BLaER1 treated with 17β-estradiol and CSF1 and Interleukin-3, amounts not matched to agents 10 nM and 100 nM (cell line): Measurements from ENCODE around the gene DNAH8.

ENCODE experiments used
- H3K27ac ChIP-seq, 11 experiments: shearing (Covaris generic); formaldehyde crosslinking; 2 replicates each; pipeline ENCODE4 v1.8.1; 2022
- H3K27me3 ChIP-seq, 11 experiments: shearing (Covaris generic); formaldehyde crosslinking; 2 replicates each; pipeline ENCODE4 v1.8.1; 2022
- H3K36me3 ChIP-seq, 11 experiments: shearing (Covaris generic); formaldehyde crosslinking; 2 replicates each; pipeline ENCODE4 v1.8.1; 2022
- H3K4me1 ChIP-seq, 10 experiments: shearing (Covaris generic); formaldehyde crosslinking; 2 replicates each; pipeline ENCODE4 v1.8.1; 2022
- H3K4me2 ChIP-seq, 11 experiments: shearing (Covaris generic); formaldehyde crosslinking; 2 replicates each; pipeline ENCODE4 v1.8.1; 2022
- H3K4me3 ChIP-seq, 10 experiments: shearing (Covaris generic); formaldehyde crosslinking; 2 replicates each; pipeline ENCODE4 v1.8.1; 2022
- H3K9ac ChIP-seq, 11 experiments: shearing (Covaris generic); formaldehyde crosslinking; 2 replicates each; pipeline ENCODE4 v1.8.1; 2022
- H3K9me3 ChIP-seq, 11 experiments: shearing (Covaris generic); formaldehyde crosslinking; replicated peaks in 1 of 11; 2 replicates each; pipeline ENCODE4 v1.8.1; 2022
- H4K20me1 ChIP-seq, 11 experiments: shearing (Covaris generic); formaldehyde crosslinking; 2 replicates each; pipeline ENCODE4 v1.8.1; 2022
- Cebpa-rat ChIP-seq, 11 experiments: shearing (Covaris generic); IDR thresholded peaks; 2 replicates each; pipeline ENCODE4 v1.8.1; 2022

Gene DNAH8

DNA sequence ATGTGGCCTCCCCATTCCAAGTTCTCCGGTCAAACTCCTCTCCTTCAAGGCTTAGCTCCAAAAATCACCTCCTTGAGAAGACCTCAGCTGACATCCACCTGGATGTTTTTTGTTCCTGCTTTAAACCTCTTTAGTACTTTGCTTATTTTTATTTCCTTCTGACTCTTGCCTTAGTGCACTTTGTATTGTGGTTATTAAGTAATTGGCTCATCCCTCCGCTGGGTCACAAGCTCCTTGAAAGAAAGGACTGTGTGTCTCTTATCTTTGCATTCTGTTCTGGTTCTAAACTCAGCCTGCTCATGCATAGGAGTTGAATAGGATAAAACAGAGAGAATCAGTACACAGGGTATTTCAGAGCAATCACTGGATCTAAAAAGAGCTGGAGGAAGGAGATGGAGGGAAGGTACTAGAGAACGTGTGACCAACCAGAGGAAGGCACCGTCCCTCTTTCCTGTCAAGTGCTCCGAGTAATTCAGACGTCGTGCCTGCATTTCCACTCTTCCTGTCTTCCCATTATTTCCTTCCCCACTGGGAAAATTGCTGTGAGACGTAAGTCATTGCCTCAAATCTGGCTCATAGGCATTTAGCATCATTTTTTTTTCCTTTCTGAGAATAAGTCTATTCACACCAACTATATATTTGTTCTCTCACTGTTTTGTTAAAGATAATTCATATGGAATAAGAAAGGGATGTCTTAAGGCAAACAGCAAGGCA, 273.8 kb downstream of the DNAH8 start:
- Histone ChIP-seq H3K4me3 (no peak overlapping the region), H3K27me3 (no peaks in the 10 kb centered on the region), H3K27ac (no peak overlapping the region), H4K20me1 (peaks cover 0 to 2% (median 0%) of the 10 kb centered on the region in 11 experiments; a peak in 1 of 22 replicates), H3K4me2 (no peak overlapping the region; a peak in 1 of 22 replicates), H3K36me3 (no peaks in the 10 kb centered on the region), H3K4me1 (peaks cover 0 to 17% (median 0%) of the 10 kb centered on the region in 10 experiments; a peak in 5 of 20 replicates), H3K9ac (no peak overlapping the region), H3K9me3 (no peaks in the 10 kb centered on the region)
- no peak for TF ChIP-seq Cebpa-rat (IDR thresholded peaks at IDR 0.05)

DNA sequence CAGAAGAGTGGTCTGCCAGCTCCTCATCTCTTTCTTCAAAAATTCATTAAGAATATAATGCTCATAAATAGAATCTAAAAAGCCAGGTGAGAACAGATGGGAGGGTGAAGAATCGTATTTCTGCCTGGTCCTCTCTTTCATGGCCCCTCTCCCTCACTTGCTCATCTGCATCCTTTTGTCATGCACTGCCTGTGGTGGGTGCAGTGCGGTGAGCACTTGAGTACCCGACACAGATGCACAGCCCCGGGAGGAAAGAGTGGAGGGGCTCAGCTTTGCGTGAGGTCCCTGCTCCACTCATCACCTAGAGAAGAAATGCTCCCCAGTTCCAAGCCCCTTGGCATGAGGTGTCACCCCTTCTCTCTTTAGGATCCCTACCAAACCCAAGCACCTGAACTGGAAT, 275.4 kb downstream of the DNAH8 start:
- no peak overlapping the region for H3K27ac ChIP-seq
- H3K9ac ChIP-seq = no peak overlapping the region
- peaks cover 0 to 2% (median 0%) of the 10 kb centered on the region in 11 experiments; a peak in 1 of 22 replicates for H4K20me1 ChIP-seq
- no peak overlapping the region for H3K4me3 ChIP-seq
- H3K4me2 ChIP-seq = no peak overlapping the region
- no peaks in the 10 kb centered on the region for H3K36me3 ChIP-seq
- H3K9me3 ChIP-seq = no peaks in the 10 kb centered on the region
- no peaks in the 10 kb centered on the region for H3K27me3 ChIP-seq
- no peak for TF ChIP-seq Cebpa-rat (IDR thresholded peaks at IDR 0.05)
- H3K4me1 ChIP-seq = peaks cover 0 to 17% (median 0%) of the 10 kb centered on the region in 10 experiments; a peak in 5 of 20 replicates

DNA sequence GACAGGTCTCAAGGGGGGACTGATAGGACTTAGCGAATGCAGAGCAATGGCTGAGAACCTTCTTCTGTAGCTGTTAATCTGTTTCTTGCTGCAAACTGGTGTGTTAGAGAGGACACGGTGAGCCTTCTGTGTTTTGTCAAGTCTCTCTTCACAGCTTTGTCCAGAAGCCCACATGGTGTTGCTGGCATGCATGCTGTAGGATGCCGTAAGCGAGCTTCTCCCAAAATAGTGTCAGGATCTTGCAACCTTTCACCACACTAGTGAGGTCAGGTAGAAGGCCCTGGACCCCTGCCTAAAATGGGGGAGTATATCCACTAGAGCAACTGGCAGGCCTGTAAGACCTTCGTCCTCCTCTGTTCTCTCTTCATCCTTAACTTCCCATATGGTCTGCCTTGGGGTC, 281.6 kb downstream of the DNAH8 start:
- Histone ChIP-seq H3K27ac (no peak overlapping the region), H3K9ac (no peak overlapping the region), H3K4me3 (no peak overlapping the region), H3K36me3 (no peaks in the 10 kb centered on the region), H3K4me1 (no peaks in the 10 kb centered on the region), H3K4me2 (no peak overlapping the region), H4K20me1 (no peaks in the 10 kb centered on the region), H3K27me3 (no peaks in the 10 kb centered on the region; a peak in 1 of 22 replicates), H3K9me3 (no peaks in the 10 kb centered on the region)
- TF ChIP-seq Cebpa-rat (IDR thresholded peaks at IDR 0.05) = no peak

DNA sequence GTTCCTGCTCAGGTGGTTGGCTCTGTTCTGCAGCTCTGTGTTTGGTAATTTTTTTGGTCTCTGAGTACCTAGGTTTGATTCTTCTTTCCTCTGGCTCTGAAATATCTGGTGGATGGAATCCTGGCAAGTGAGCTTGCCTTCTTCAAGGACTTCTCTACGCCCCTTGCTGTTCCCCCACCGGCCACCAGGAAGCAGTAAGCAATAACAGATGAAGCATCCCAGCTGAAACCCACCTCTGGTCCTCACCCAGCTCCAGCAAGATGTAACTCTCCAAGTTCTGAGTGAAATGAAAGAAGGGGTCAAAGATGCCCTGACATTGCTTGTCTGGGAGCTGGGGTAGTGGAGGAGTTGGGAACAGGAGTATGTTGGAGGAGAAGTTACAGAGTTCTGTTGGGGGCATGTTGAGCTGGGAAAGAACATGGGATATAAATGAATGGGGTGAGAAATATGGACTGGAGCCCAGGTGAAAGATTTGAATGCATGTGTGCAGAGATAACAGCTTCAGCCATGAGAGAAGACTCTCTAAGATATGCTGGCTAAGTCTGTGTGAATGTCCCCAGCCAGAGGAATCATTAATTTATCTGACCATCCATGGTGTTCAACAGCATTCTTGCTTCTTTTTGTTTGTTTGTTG, 282.1 kb downstream of the DNAH8 start:
- Histone ChIP-seq H3K9ac (no peak overlapping the region), H3K9me3 (no peaks in the 10 kb centered on the region), H3K27ac (no peak overlapping the region), H4K20me1 (no peaks in the 10 kb centered on the region), H3K36me3 (no peaks in the 10 kb centered on the region), H3K27me3 (no peaks in the 10 kb centered on the region; a peak in 1 of 22 replicates), H3K4me2 (no peak overlapping the region), H3K4me1 (no peaks in the 10 kb centered on the region), H3K4me3 (no peak overlapping the region)
- TF ChIP-seq Cebpa-rat (IDR thresholded peaks at IDR 0.05) = no peak

DNA sequence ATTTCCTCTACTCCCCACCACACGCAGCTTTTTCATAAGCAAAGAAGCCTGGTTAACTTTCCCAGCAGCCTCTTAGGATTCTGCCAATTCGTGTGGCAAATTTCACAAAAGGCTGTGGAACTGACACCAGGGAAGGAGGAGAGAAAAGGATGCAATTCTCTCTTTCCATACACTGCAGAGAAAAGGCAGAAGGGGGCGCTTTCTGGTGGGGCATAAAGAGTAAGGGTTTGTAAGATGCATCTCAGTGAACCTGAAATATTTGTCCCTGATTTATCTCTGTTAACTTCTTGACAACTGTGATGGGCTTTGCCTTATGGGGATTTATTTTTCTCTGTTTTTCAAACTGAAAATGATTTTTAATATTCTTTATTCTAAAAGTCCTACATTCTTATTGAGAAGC, 288.0 kb downstream of the DNAH8 start:
- H3K4me2 ChIP-seq = no peak overlapping the region
- H3K9me3 ChIP-seq = no peaks in the 10 kb centered on the region
- no peaks in the 10 kb centered on the region for H3K4me1 ChIP-seq
- H4K20me1 ChIP-seq = no peaks in the 10 kb centered on the region
- H3K36me3 ChIP-seq = no peaks in the 10 kb centered on the region
- H3K27me3 ChIP-seq = no peaks in the 10 kb centered on the region; a peak in 1 of 22 replicates
- no peak overlapping the region for H3K4me3 ChIP-seq
- no peak overlapping the region for H3K9ac ChIP-seq
- TF ChIP-seq Cebpa-rat (IDR thresholded peaks at IDR 0.05) = no peak
- H3K27ac ChIP-seq = no peak overlapping the region

DNA sequence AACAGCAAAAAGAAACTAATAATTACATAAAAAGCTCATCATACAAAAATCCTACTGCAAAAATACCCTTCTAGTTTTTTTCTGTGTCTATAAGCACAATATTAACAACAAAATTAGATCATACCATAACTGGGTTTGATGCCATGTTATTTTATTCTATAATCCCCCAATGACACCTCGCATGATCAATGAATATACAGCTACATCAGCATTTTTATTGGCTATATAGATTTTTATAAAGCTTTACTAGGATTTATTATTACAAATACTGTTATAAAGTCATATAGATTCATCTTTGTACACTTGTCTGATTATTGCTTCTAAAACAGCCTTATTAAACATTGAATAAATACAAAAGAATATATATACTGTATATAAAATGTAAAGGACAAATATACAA, 288.4 kb downstream of the DNAH8 start:
- Histone ChIP-seq H3K27me3 (no peaks in the 10 kb centered on the region; a peak in 1 of 22 replicates), H3K36me3 (no peaks in the 10 kb centered on the region), H4K20me1 (no peaks in the 10 kb centered on the region), H3K9me3 (no peaks in the 10 kb centered on the region), H3K27ac (no peak overlapping the region), H3K4me2 (no peak overlapping the region), H3K4me1 (no peaks in the 10 kb centered on the region), H3K4me3 (no peak overlapping the region), H3K9ac (no peak overlapping the region)
- TF ChIP-seq Cebpa-rat (IDR thresholded peaks at IDR 0.05) = no peak

DNA sequence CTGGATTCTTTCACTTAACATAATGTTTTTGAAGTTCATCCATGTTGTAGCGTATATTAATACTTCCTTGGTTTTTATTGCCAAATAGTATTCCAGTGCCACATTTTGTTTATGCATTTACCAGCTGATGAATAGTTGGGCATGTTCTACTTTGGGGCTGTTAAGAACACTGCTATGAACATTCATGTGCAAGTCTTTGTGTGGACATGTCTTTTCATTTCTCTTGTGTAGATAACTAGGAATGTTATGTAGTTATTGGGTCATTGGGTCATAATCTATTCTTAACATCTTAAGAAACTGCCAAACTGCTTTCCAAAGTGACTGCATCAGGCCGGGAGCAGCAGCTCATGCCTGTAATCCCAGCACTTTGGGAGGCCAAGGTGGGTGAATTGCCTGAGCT, 289.7 kb downstream of the DNAH8 start:
- Histone ChIP-seq H4K20me1 (no peaks in the 10 kb centered on the region), H3K27ac (no peak overlapping the region), H3K9me3 (no peaks in the 10 kb centered on the region), H3K27me3 (no peaks in the 10 kb centered on the region; a peak in 1 of 22 replicates), H3K4me1 (no peaks in the 10 kb centered on the region), H3K9ac (no peak overlapping the region), H3K4me3 (no peak overlapping the region), H3K36me3 (no peaks in the 10 kb centered on the region), H3K4me2 (no peak overlapping the region)
- TF ChIP-seq Cebpa-rat (IDR thresholded peaks at IDR 0.05) = no peak

DNA sequence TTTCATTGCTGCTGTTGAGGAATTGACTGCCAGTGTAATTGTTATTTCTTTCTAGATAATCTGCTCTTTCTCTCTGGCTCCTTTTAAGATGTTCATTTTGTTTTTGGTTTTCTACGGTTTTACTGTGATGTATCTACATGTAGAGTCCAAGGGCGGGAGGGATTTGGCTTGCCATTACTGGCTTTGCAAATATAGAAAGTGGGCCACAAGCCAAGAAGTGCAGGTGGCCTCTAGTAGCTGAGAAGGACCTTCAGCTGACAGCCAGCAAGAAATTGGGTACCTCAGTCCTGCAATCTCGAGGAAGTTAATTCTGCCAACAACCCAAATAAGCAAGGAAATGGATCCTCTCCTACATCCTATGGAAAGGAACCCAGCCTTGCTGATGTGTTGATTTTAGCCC, 290.7 kb downstream of the DNAH8 start:
- H3K27ac ChIP-seq = no peak overlapping the region
- no peak overlapping the region for H3K9ac ChIP-seq
- no peak overlapping the region for H3K4me2 ChIP-seq
- no peaks in the 10 kb centered on the region for H3K9me3 ChIP-seq
- H3K4me3 ChIP-seq = no peak overlapping the region
- H3K4me1 ChIP-seq = no peaks in the 10 kb centered on the region
- H4K20me1 ChIP-seq = no peaks in the 10 kb centered on the region
- no peak for TF ChIP-seq Cebpa-rat (IDR thresholded peaks at IDR 0.05)
- H3K36me3 ChIP-seq = no peaks in the 10 kb centered on the region
- no peaks in the 10 kb centered on the region; a peak in 1 of 22 replicates for H3K27me3 ChIP-seq

DNA sequence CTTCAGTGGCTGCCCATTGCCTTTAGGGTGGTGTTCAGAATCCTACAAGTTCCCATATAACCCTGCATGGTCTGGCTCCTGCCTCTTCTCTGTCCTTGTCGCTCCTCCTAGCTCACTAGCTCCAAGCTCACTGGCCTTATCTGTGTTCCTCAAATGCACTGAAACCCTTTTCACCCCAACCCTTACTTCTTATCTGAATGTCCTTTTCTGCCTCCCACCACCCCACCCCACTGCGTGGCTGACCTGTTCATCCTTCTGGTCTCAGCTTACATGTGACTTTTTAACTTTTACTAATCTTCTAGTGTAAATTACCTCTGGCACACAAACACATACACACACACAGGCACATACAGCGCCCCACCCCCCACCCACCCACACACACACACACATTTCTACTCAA, 292.5 kb downstream of the DNAH8 start:
- Histone ChIP-seq H3K9ac (no peak overlapping the region), H3K36me3 (no peaks in the 10 kb centered on the region), H3K4me3 (no peak overlapping the region), H3K4me1 (no peaks in the 10 kb centered on the region), H3K27me3 (no peaks in the 10 kb centered on the region), H3K27ac (no peak overlapping the region), H3K4me2 (no peak overlapping the region), H3K9me3 (no peaks in the 10 kb centered on the region), H4K20me1 (no peaks in the 10 kb centered on the region)
- no peak for TF ChIP-seq Cebpa-rat (IDR thresholded peaks at IDR 0.05)

DNA sequence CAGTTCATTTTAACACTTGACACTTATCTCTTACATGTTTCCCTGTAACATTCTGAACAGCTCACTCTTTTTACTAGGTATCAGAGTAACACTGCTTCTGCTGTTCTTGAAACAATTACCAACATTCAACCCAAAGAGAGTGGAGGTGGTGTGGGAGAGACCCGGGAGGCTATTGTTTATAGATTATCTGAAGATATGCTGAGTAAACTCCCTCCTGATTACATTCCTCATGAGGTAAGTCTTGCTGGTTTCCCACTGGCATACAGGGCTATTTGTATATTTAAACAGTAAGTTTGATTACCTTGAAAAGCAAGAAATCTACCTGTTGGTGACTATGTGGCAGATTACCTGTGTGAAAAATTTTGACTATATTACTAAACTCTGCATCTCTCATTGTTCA, 293.6 kb downstream of the DNAH8 start:
- no peak for TF ChIP-seq Cebpa-rat (IDR thresholded peaks at IDR 0.05)
- Histone ChIP-seq H3K4me2 (no peak overlapping the region), H3K36me3 (no peaks in the 10 kb centered on the region), H3K9me3 (no peaks in the 10 kb centered on the region), H3K4me1 (no peaks in the 10 kb centered on the region), H4K20me1 (no peaks in the 10 kb centered on the region), H3K27ac (no peak overlapping the region), H3K9ac (no peak overlapping the region), H3K4me3 (no peak overlapping the region), H3K27me3 (no peaks in the 10 kb centered on the region)
